B cell (primary cell): ENCODE results near the gene MEGF11.

Source experiments
- EZH2 ChIP-seq: IDR thresholded peaks from 2 replicates; pipeline ENCODE4 v1.6.1; 2012; ENCODE audit warnings: borderline replicate concordance, low read depth, mild to moderate bottlenecking, moderate library complexity, low read length; ENCODE audit not compliant: insufficient read depth, poor library complexity, severe bottlenecking
- TF ChIP-seq, protein P1 (sequence below): fragments of 200-600 bp; IDR thresholded peaks from one replicate; pipeline ENCODE4 v1.8.0; 2022; ENCODE audit warnings: antibody characterized with exemption, mild to moderate bottlenecking

DNA sequence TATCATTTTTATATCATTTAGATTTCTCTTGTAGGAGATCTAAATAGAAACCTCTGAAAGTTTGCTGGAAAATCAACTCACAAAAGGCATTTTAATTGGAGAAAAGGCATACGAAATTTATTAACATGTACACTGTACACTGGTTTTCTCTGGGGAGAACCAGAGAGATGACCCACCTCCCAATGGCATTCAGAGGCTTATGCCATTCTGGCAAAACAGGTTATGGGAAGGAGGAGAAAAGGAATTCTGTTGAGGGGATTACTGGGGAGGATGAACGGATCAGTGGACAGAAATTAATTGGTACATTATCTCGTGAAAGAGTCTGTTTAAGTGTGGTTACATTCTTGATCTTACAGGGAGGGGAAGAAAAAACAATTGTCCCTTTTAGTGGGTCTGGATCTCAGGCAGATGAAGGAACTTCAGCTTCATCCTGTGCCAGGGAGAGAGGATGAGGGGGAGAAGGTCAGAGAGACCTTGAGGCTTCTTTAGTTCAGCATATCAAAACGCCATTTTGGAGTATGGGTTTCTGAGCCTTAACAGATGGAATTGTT lies 367.8 kb downstream of the MEGF11 start:
- TF ChIP-seq EZH2: no peak
- TF ChIP-seq, protein P1, sequence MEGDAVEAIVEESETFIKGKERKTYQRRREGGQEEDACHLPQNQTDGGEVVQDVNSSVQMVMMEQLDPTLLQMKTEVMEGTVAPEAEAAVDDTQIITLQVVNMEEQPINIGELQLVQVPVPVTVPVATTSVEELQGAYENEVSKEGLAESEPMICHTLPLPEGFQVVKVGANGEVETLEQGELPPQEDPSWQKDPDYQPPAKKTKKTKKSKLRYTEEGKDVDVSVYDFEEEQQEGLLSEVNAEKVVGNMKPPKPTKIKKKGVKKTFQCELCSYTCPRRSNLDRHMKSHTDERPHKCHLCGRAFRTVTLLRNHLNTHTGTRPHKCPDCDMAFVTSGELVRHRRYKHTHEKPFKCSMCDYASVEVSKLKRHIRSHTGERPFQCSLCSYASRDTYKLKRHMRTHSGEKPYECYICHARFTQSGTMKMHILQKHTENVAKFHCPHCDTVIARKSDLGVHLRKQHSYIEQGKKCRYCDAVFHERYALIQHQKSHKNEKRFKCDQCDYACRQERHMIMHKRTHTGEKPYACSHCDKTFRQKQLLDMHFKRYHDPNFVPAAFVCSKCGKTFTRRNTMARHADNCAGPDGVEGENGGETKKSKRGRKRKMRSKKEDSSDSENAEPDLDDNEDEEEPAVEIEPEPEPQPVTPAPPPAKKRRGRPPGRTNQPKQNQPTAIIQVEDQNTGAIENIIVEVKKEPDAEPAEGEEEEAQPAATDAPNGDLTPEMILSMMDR: no peak
